22Rv1 (cell line): ENCODE results near the gene MAST4.

ENCODE experiments used
- ZFX ChIP-seq: fragments of 450-650 bp; IDR thresholded peaks from 2 replicates; pipeline ENCODE4 v1.6.1; 2017; ENCODE audit warnings: antibody characterized with exemption, borderline replicate concordance
- TF ChIP-seq, protein P1 (sequence below): fragments of 450-650 bp; IDR thresholded peaks from 2 replicates; pipeline ENCODE4 v1.5.1; 2017; ENCODE audit warnings: mild to moderate bottlenecking

DNA sequence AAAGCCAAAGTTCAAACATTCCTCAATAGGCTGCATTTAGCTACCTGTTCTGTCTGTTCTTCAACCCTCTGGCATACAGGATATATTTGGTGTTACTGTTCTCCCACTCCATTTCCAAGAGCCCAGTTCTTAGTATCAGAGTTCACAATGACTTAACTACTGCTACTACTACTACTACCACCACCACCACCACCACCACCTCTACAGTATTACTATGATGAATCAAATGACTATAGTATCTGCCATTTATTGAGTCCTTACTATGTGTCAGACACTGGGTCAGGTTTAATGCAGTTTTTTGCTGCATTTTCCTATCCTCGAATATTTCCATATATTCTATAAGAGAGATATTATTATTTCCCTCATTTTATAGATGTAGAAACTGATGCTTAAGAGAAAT is 601.3 kb downstream of the MAST4 start:
- TF ChIP-seq, protein P1, sequence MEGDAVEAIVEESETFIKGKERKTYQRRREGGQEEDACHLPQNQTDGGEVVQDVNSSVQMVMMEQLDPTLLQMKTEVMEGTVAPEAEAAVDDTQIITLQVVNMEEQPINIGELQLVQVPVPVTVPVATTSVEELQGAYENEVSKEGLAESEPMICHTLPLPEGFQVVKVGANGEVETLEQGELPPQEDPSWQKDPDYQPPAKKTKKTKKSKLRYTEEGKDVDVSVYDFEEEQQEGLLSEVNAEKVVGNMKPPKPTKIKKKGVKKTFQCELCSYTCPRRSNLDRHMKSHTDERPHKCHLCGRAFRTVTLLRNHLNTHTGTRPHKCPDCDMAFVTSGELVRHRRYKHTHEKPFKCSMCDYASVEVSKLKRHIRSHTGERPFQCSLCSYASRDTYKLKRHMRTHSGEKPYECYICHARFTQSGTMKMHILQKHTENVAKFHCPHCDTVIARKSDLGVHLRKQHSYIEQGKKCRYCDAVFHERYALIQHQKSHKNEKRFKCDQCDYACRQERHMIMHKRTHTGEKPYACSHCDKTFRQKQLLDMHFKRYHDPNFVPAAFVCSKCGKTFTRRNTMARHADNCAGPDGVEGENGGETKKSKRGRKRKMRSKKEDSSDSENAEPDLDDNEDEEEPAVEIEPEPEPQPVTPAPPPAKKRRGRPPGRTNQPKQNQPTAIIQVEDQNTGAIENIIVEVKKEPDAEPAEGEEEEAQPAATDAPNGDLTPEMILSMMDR = no peak
- no peak for TF ChIP-seq ZFX
